Stimulated activated CD4-positive, alpha-beta T cell treated with anti-CD3 and anti-CD28 coated beads, Interleukin-2, amount 100 ng/mL, for 4 hours (primary cell): ENCODE data around the gene LRP1.

ENCODE experiments used
- DNase-seq: peaks from one replicate; pipeline ENCODE4 v3.0.0-alpha.2; 2020; ENCODE audit warnings: low read depth

LRP1 gene

DNA sequence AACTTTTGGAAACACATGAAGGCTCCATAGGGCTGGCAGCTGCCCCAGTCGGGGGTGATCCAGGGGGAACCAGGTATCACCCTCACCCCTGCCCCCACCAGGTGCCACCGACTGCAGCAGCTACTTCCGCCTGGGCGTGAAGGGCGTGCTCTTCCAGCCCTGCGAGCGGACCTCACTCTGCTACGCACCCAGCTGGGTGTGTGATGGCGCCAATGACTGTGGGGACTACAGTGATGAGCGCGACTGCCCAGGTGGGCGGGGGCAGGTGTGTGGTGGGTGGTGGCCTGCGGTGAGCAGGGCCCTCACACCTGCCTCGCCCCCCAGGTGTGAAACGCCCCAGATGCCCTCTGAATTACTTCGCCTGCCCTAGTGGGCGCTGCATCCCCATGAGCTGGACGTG lies 66.0 kb downstream of the LRP1 start:
- DNase-seq = no peak

DNA sequence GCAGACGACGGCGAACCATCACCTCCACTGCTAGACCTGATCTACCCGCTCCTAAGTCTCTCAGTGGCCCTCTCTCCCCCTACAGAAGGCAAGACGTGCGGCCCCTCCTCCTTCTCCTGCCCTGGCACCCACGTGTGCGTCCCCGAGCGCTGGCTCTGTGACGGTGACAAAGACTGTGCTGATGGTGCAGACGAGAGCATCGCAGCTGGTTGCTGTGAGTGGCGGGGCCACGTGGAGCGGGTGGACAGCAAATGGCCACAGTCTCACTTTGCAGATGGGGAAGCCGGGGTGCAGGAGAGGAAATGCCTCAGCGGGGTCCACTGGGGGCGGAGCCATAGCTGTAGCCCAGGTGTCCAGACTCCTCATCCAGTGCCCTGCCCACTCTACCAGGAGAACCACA lies 66.9 kb downstream of the LRP1 start:
- no peak for DNase-seq

DNA sequence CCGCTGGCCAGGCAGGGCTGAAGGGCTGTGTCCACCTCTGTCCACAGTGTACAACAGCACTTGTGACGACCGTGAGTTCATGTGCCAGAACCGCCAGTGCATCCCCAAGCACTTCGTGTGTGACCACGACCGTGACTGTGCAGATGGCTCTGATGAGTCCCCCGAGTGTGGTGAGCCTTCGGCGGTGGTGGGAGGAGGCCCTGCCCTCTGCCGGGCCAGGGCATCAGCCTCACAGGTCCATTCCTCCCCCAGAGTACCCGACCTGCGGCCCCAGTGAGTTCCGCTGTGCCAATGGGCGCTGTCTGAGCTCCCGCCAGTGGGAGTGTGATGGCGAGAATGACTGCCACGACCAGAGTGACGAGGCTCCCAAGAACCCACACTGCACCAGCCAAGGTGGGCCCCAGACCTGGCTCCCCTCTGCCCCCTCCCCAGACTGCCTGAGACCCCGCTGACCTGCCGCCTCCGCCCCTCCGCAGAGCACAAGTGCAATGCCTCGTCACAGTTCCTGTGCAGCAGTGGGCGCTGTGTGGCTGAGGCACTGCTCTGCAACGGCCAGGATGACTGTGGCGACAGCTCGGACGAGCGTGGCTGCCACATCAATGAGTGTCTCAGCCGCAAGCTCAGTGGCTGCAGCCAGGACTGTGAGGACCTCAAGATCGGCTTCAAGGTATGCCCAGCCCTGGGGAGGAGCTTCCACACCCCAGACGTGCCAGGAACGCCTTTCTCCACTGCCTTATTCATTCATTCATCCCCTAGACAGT lies 67.5 kb downstream of the LRP1 start:
- no peak for DNase-seq

DNA sequence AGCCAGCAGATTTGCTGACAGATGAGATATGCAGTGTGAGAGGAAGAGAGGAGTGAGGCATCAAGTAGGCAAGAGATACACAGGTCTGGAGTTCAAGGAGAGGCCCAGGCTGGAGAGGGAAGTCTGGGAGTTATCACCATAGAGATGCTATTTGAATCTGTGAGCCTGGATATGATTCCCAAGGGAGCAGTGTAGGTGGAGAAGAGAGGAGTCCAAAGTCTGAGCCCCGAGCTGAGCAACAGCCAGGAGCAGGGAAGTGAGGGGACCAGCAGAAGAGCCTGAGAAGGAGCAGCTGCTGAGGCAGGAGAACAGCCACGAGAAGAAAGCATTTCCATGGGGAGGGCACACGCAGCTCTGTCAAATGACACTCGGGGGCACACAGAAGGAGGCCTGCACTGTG lies 68.2 kb downstream of the LRP1 start:
- DNase-seq = no peak

- no peak for DNase-seq
Measured at GRCh38 chr12:57196956-57197355, 68.7 kb downstream of the LRP1 start.

GRCh38 chr12:57198329-57198728 lies 70.0 kb downstream of the LRP1 start:
- no peak for DNase-seq

GRCh38 chr12:57199191-57199590 lies 70.9 kb downstream of the LRP1 start:
- DNase-seq = no peak

GRCh38 chr12:57200497-57200896 lies 72.2 kb downstream of the LRP1 start:
- no peak for DNase-seq

GRCh38 chr12:57201219-57201618 lies 72.9 kb downstream of the LRP1 start:
- no peak for DNase-seq

GRCh38 chr12:57201631-57202030 lies 73.3 kb downstream of the LRP1 start:
- DNase-seq = no peak

GRCh38 chr12:57202321-57202720 lies 74.0 kb downstream of the LRP1 start:
- DNase-seq = no peak

DNA sequence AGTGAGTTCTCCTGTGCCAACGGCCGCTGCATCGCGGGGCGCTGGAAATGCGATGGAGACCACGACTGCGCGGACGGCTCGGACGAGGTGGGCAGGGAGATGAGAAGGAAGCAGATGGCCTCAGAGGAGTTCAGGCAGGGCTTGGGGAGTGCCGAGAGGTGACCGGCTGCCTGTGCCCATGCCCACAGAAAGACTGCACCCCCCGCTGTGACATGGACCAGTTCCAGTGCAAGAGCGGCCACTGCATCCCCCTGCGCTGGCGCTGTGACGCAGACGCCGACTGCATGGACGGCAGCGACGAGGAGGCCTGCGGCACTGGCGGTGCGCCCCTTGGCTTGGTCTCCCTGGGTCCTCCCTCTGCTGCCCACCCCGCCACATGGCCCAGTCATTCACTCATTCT lies 74.9 kb downstream of the LRP1 start:
- DNase-seq = no peak

- no peak for DNase-seq
Measured at GRCh38 chr12:57203791-57204190, 75.5 kb downstream of the LRP1 start.

DNA sequence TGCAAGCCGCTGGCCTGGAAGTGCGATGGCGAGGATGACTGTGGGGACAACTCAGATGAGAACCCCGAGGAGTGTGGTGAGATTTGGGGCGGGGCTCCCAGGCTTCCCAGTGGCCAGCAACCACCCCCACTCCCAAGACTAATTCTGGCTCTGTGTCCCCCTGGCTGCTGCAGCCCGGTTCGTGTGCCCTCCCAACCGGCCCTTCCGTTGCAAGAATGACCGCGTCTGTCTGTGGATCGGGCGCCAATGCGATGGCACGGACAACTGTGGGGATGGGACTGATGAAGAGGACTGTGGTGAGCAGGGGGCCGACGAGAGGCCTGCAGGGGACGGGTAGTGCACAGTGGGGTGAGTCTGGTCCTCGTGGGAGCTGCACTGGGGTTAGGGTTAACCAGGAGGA lies 76.2 kb downstream of the LRP1 start:
- no peak for DNase-seq

DNA sequence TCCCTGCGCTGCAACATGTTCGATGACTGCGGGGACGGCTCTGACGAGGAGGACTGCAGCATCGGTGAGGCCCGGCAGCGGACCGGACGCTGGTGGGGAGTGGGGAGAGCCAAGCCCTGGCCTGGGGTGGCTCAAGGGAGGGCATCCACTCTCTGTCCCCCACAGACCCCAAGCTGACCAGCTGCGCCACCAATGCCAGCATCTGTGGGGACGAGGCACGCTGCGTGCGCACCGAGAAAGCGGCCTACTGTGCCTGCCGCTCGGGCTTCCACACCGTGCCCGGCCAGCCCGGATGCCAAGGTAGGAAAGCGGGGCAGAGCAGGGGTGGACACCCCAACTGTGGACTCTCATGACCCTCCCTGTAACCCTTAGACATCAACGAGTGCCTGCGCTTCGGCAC lies 76.9 kb downstream of the LRP1 start:
- DNase-seq = no peak

- DNase-seq = no peak
Measured at GRCh38 chr12:57205931-57206330, 77.6 kb downstream of the LRP1 start.

- DNase-seq = no peak
Measured at GRCh38 chr12:57207731-57208630, 79.7 kb downstream of the LRP1 start.

GRCh38 chr12:57208631-57209282 lies 80.5 kb downstream of the LRP1 start:
- DNase-seq = no peak

- DNase-seq = no peak
Measured at GRCh38 chr12:57209916-57210315, 81.6 kb downstream of the LRP1 start.

- DNase-seq = no peak
Measured at GRCh38 chr12:57210461-57210860, 82.2 kb downstream of the LRP1 start.

DNA sequence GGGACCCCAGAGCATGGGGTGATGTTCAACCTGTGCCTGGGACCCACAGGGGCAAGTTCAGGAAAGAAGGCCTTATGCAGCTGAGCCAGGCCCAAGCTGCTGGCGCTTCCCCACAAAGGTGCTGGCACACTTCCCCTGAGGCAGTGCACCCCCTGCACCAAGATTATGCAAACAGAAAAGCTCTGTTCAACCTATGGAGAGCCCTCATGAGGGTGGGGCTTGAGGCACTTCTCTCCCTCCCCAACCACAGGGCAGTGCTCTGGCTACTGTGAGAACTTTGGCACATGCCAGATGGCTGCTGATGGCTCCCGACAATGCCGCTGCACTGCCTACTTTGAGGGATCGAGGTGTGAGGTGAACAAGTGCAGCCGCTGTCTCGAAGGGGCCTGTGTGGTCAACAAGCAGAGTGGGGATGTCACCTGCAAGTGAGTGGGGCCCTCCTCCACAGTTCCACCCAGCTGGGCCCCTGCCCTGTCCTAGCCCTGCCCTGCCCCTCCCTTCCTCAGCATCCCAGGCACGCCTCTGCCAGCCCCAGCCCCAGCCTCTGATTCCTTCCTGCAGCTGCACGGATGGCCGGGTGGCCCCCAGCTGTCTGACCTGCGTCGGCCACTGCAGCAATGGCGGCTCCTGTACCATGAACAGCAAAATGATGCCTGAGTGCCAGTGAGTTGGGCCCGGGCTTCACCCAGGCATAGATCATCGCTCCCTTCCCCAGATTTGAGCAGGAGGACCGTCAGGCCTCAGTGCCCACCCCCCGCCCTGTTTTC lies 82.8 kb downstream of the LRP1 start:
- no peak for DNase-seq
